GM12878 (cell line): Measurements from ENCODE around the gene TYSND1.

ENCODE experiments used
- CTCF ChIP-seq, 3 experiments: IDR thresholded peaks in 2 of 3; conservative IDR thresholded peaks in 1 of 3; 2 replicates each; pipeline ENCODE4 v1.5.1; 2011; ENCODE audit warnings: low read depth in 3 of 3, low read length in 3 of 3, mild to moderate bottlenecking in 3 of 3, control low read depth in 2 of 3, moderate library complexity in 2 of 3, inconsistent platforms in 1 of 3, mixed read lengths in 1 of 3; ENCODE audit not compliant: control insufficient read depth in 2 of 3, insufficient read depth in 1 of 3; ENCODE audit errors: extremely low read depth in 1 of 3
- EED ChIP-seq: sonication (generic); IDR thresholded peaks from 2 replicates; pipeline ENCODE4 v1.6.1; 2016; ENCODE audit warnings: antibody characterized with exemption, low read depth
- EGR1 ChIP-seq, 2 experiments: IDR thresholded peaks; 1 replicate in 1 of 2; 2 replicates in 1 of 2; pipeline ENCODE4 v1.6.1; 2011 to 2012; ENCODE audit warnings: low read depth in 2 of 2, low read length in 2 of 2, borderline replicate concordance in 1 of 2, mild to moderate bottlenecking in 1 of 2, moderate library complexity in 1 of 2
- MXI1 ChIP-seq: fragments of 150-350 bp; IDR thresholded peaks from 2 replicates; pipeline ENCODE4 v1.6.1; 2011; ENCODE audit warnings: low read depth, mild to moderate bottlenecking, inconsistent platforms, low read length, improper control_type of control experiment
- PBX3 ChIP-seq: IDR thresholded peaks from 2 replicates; pipeline ENCODE4 v1.6.1; 2011; ENCODE audit warnings: mild to moderate bottlenecking, low read depth, low read length, moderate library complexity; ENCODE audit not compliant: insufficient replicate concordance
- POLR2A ChIP-seq: IDR thresholded peaks from 2 replicates; pipeline ENCODE4 v1.6.1; 2011; ENCODE audit warnings: low read depth, mild to moderate bottlenecking, low read length
- WRNIP1 ChIP-seq: IDR thresholded peaks from 2 replicates; pipeline ENCODE4 v1.6.1; 2011; ENCODE audit warnings: low read depth, low read length, improper control_type of control experiment, borderline replicate concordance
- YY1 ChIP-seq: IDR thresholded peaks from 2 replicates; pipeline ENCODE4 v1.6.1; 2011; ENCODE audit warnings: low read depth, mild to moderate bottlenecking, low read length
- ZBTB11 ChIP-seq: fragments of 450-650 bp; formaldehyde crosslinking; IDR thresholded peaks from 2 replicates; pipeline ENCODE4 v1.5.0; 2022; ENCODE audit warnings: mild to moderate bottlenecking, missing genetic modification characterization

GRCh38 chr10:70135684-70136083 lies 10.8 kb downstream of the TYSND1 start:
- TF ChIP-seq CTCF (IDR thresholded peaks at IDR 0.05 in 2 of 3, conservative IDR thresholded peaks at IDR 0.05 in 1 of 3; ENCODE audit: control insufficient read depth in 2 of 3, extremely low read depth in 1 of 3, insufficient read depth in 1 of 3, low read depth in 3 of 3, low read length in 3 of 3) (no peak), WRNIP1 (no peak), EED (no peak), POLR2A (no peak), ZBTB11 (CRISPR knock-in tag) (no peak), YY1 (no peak), MXI1 (no peak), PBX3 (no peak), EGR1 (IDR thresholded peaks at IDR 0.05; ENCODE audit: borderline replicate concordance in 1 of 2, low read depth in 2 of 2, low read length in 2 of 2) (no peak)
